Measurements from ENCODE around the gene YPEL3. TPM values are rescaled to one million over a fixed set of nuclear protein-coding genes. Genes with fewer than 3 reads are reported as not detected.

Gene YPEL3
- polyA plus RNA-seq, 2 of the 4 experiments (the other 2 are of a cell fraction): 4.5 to 8.1 TPM

DNA sequence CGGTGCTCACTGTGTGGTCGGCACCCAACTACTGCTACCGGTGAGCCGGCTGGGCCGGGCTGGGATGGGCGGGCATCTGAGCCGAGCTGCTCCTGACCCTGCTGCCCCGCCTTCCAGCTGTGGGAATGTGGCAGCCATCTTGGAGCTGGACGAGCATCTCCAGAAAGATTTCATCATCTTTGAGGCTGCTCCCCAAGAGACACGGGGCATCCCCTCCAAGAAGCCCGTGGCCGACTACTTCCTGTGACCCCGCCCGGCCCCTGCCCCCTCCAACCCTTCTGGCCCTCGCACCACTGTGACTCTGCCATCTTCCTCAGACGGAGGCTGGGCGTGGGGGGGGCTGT lies 11.2 kb downstream of the YPEL3 start:
- FAIRE-seq (no peak), ATAC-seq (peak in 1 of 2 experiments; percentile 7; a peak in 1 of 6 replicates), DNase-seq (ENCODE audit: low read depth in 1 of 2, low spot score in 1 of 2) (no peak)
- Histone ChIP-seq H3K4me2 (no peak overlapping the region), H3K9me3 (no peaks in the 10 kb centered on the region), H3K4me1 (peaks cover 11% of the 10 kb centered on the region), H3K27ac (no peak overlapping the region), H3K4me3 (no peak overlapping the region)
- TF ChIP-seq RFX5 (IDR thresholded peaks at IDR 0.05) (no peak), ESRRA (IDR thresholded peaks at IDR 0.05; ENCODE audit: borderline replicate concordance, low read length) (no peak), NFE2L2 (conservative IDR thresholded peaks at IDR 0.05; ENCODE audit: low read length) (no peak)
- TF ChIP-seq, protein P1, sequence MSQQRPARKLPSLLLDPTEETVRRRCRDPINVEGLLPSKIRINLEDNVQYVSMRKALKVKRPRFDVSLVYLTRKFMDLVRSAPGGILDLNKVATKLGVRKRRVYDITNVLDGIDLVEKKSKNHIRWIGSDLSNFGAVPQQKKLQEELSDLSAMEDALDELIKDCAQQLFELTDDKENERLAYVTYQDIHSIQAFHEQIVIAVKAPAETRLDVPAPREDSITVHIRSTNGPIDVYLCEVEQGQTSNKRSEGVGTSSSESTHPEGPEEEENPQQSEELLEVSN (IDR thresholded peaks at IDR 0.05; ENCODE audit: borderline replicate concordance, low read depth): no peak
- CTCF ChIA-PET: interaction anchor here (1.3 kb wide), 1 partner anchor 9 kb away, joined by 3 read pairs; no protein-coding TSS in a partner anchor
- 81% methylated on average over 10 of the region's 17 CpGs for WGBS (ENCODE audit: missing lambda C conversion rate)
- POLR2A ChIA-PET: interaction anchor here (1.0 kb wide), 1 partner anchor 19 kb away, joined by 6 read pairs; the partner anchor contains the start of gene ALDOA

DNA sequence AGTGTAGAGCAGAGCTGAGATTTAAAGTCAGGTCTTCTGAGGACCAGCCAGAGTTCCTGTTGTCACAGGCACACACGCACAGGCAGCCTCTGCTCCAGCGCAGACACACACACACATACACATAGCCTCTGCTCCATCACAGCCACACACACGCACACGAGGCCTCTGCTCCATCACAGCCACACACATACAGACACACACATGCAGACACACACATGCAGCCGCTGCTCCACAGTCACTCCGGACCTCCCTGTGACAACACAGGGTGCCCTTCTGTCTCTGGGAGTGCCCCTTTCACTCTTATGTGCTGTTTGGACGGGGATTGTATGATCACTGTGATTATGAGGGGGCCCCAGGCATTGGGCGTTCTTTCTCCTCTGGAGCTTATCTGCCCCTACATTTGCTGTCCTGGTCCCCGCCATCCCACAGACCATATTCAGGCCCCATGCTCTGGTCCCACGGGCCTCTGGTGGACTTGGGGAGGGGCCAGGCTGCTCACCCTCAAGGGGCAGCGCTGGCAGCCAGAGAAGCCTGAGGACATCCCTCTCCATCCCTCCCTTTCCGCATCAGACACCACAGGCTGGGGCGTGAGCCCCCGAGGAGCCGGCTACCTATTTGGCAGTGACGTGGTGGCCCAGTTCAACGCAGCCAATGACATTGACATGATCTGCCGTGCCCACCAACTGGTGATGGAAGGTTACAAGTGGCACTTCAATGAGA lies 11.8 kb downstream of the YPEL3 start:
- peaks cover 6% of the 10 kb centered on the region; the same call in 2 of the 3 replicates for H3K4me1 ChIP-seq
- H3K4me2 ChIP-seq: no peak overlapping the region
- no peaks in the 10 kb centered on the region for H3K9me3 ChIP-seq
- FAIRE-seq (no peak), ATAC-seq (peak in 1 of 2 experiments; percentile 4; a peak in 1 of 6 replicates), DNase-seq (ENCODE audit: low read depth in 1 of 2, low spot score in 1 of 2) (no peak)
- ChIA-PET POLR2A (interaction anchor here (1.0 kb wide), 1 partner anchor 19 kb away, joined by 6 read pairs; the partner anchor contains the start of gene ALDOA), CTCF (interaction anchor here (1.0 to 1.3 kb wide), 2 partner anchors 8 to 9 kb away, joined by 3 to 10 read pairs; partner anchors contain the start of gene TBX6)
- H3K4me3 ChIP-seq: no peak overlapping the region
- no peak overlapping the region for H3K27ac ChIP-seq
- WGBS (ENCODE audit: missing lambda C conversion rate): 92% methylated on average over 18 of the region's 18 CpGs
- no peak for TF ChIP-seq EP300 (IDR thresholded peaks at IDR 0.05)
- TF ChIP-seq TFCP2L1 (CRISPR knock-in tag; IDR thresholded peaks at IDR 0.05): no peak
- TF ChIP-seq ATOH8 (CRISPR knock-in tag; IDR thresholded peaks at IDR 0.05; ENCODE audit: low read depth): no peak
- TF ChIP-seq NR3C1 (IDR thresholded peaks at IDR 0.05): no peak
- no peak for TF ChIP-seq HDAC2 (IDR thresholded peaks at IDR 0.05)
- TF ChIP-seq, protein P2, sequence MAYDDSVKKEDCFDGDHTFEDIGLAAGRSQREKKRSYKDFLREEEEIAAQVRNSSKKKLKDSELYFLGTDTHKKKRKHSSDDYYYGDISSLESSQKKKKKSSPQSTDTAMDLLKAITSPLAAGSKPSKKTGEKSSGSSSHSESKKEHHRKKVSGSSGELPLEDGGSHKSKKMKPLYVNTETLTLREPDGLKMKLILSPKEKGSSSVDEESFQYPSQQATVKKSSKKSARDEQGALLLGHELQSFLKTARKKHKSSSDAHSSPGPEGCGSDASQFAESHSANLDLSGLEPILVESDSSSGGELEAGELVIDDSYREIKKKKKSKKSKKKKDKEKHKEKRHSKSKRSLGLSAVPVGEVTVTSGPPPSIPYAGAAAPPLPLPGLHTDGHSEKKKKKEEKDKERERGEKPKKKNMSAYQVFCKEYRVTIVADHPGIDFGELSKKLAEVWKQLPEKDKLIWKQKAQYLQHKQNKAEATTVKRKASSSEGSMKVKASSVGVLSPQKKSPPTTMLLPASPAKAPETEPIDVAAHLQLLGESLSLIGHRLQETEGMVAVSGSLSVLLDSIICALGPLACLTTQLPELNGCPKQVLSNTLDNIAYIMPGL (CRISPR knock-in tag; IDR thresholded peaks at IDR 0.05; ENCODE audit: borderline replicate concordance): no peak
- TF ChIP-seq HOXB13 (CRISPR knock-in tag; IDR thresholded peaks at IDR 0.05; ENCODE audit: low read depth): no peak
- TF ChIP-seq HES2 (IDR thresholded peaks at IDR 0.05): no peak
- no peak for TF ChIP-seq RAD21 (conservative IDR thresholded peaks at IDR 0.05 in 1 of 2, IDR thresholded peaks at IDR 0.05 in 1 of 2)
- TF ChIP-seq PHF8 (IDR thresholded peaks at IDR 0.05; ENCODE audit: borderline replicate concordance, low read depth): no peak
- no peak for TF ChIP-seq RCOR1 (IDR thresholded peaks at IDR 0.05; ENCODE audit: low read depth, low read length)
- no peak for TF ChIP-seq ESRRA (IDR thresholded peaks at IDR 0.05; ENCODE audit: borderline replicate concordance, low read length)
- TF ChIP-seq CHD2 (IDR thresholded peaks at IDR 0.05; ENCODE audit: low read length, partially characterized antibody): no peak
- TF ChIP-seq POLR2A (IDR thresholded peaks at IDR 0.05; ENCODE audit: low read length): no peak
- no peak for TF ChIP-seq CHD4 (IDR thresholded peaks at IDR 0.05; ENCODE audit: borderline replicate concordance)
- no peak for TF ChIP-seq NPAS2 (CRISPR knock-in tag; IDR thresholded peaks at IDR 0.05; ENCODE audit: borderline replicate concordance)
- no peak for TF ChIP-seq FOXS1 (CRISPR knock-in tag; IDR thresholded peaks at IDR 0.05)
- TF ChIP-seq SREBF2 (IDR thresholded peaks at IDR 0.05): no peak
- TF ChIP-seq ZSCAN20 (CRISPR knock-in tag; IDR thresholded peaks at IDR 0.05): no peak
- no peak for TF ChIP-seq NFE2L2 (conservative IDR thresholded peaks at IDR 0.05; ENCODE audit: low read length)

Measured in A549 (cell line).